Cardiac muscle cell (in vitro differentiated cells and primary cell): ENCODE results near the gene OBSCN. TPM values are rescaled to one million over a fixed set of nuclear protein-coding genes. Genes with fewer than 3 reads are reported as not detected.

Experiments used
- DNase-seq, 2 donors: peaks; one replicate each; pipeline versions ENCODE4 v3.0.0 to v3.0.0-alpha.2; 2010 to 2017; ENCODE audit warnings: low read depth in 1 of 2, low spot score in 1 of 2
- H3K27ac ChIP-seq: fragments of 200-600 bp; sonication (generic); 2 replicates; pipeline ENCODE4 v1.5.1; 2016
- H3K27me3 ChIP-seq: fragments of 200-600 bp; sonication (generic); 2 replicates; pipeline ENCODE4 v1.6.0; 2016; ENCODE audit warnings: control low read depth
- H3K36me3 ChIP-seq: fragments of 200-600 bp; sonication (generic); 2 replicates; pipeline ENCODE4 v1.5.1; 2016; ENCODE audit warnings: control low read depth
- H3K4me1 ChIP-seq: fragments of 200-600 bp; sonication (generic); 2 replicates; pipeline ENCODE4 v1.8.1; 2017; ENCODE audit warnings: low read depth, mild to moderate bottlenecking, mixed run types
- H3K4me3 ChIP-seq: fragments of 200-600 bp; sonication (generic); 2 replicates; pipeline ENCODE4 v1.5.1; 2016; ENCODE audit warnings: mild to moderate bottlenecking
- H3K9me3 ChIP-seq: fragments of 200-600 bp; sonication (generic); 2 replicates; pipeline ENCODE4 v1.5.1; 2017; ENCODE audit warnings: low read depth, mild to moderate bottlenecking, control low read depth
- CTCF ChIP-seq: IDR thresholded peaks from 2 replicates; pipeline ENCODE4 v1.5.1; 2012; ENCODE audit warnings: low read depth, mild to moderate bottlenecking, low read length
- polyA plus RNA-seq: library from polyadenylated mRNA; unstranded; fragments of >200 nt; fragmentation: Nextera tagmentation; extraction: Ambion mirVana; gene quantifications from 2 replicates; pipeline ENCODE4 v1.2.1, GENCODE V29; 2016
- total RNA-seq: library from RNA; depleted of rRNA; stranded (reverse); fragments of >200 nt; gene quantifications from 2 replicates; pipeline ENCODE4 v1.2.3, GENCODE V29; 2016

Gene OBSCN
- total and polyA plus RNA-seq, 2 experiments from 2014 or later, result 87.1 to 390 TPM

GRCh38 chr1:228343191-228343661, 135.4 kb downstream of the OBSCN start:
- no peaks in the 10 kb centered on the region for H3K27me3 ChIP-seq
- peaks cover 34% of the 10 kb centered on the region for H3K36me3 ChIP-seq
- DNase-seq, result no peak
- H3K4me1 ChIP-seq, result no peaks in the 10 kb centered on the region
- no peak overlapping the region for H3K4me3 ChIP-seq
- TF ChIP-seq CTCF, result no peak
- peak overlapping the region; percentile 28 for H3K27ac ChIP-seq
- no peaks in the 10 kb centered on the region for H3K9me3 ChIP-seq

GRCh38 chr1:228344631-228345072, 136.8 kb downstream of the OBSCN start:
- Histone ChIP-seq H3K4me1 (no peaks in the 10 kb centered on the region), H3K4me3 (no peak overlapping the region), H3K9me3 (no peaks in the 10 kb centered on the region), H3K27ac (no peak overlapping the region), H3K36me3 (peaks cover 28% of the 10 kb centered on the region), H3K27me3 (no peaks in the 10 kb centered on the region)
- TF ChIP-seq CTCF, result no peak
- DNase-seq, result no peak

- Histone ChIP-seq H3K4me1 (no peaks in the 10 kb centered on the region), H3K36me3 (peaks cover 24% of the 10 kb centered on the region), H3K4me3 (no peak overlapping the region), H3K27ac (no peak overlapping the region), H3K27me3 (no peaks in the 10 kb centered on the region), H3K9me3 (no peaks in the 10 kb centered on the region)
- DNase-seq, result no peak
- TF ChIP-seq CTCF, result no peak
Measured at GRCh38 chr1:228345201-228345930, 137.5 kb downstream of the OBSCN start.

- no peaks in the 10 kb centered on the region for H3K9me3 ChIP-seq
- H3K36me3 ChIP-seq, result peaks cover 21% of the 10 kb centered on the region
- no peak overlapping the region for H3K27ac ChIP-seq
- no peak for DNase-seq
- no peaks in the 10 kb centered on the region for H3K4me1 ChIP-seq
- H3K27me3 ChIP-seq, result no peaks in the 10 kb centered on the region
- TF ChIP-seq CTCF, result no peak
- H3K4me3 ChIP-seq, result no peak overlapping the region
Measured at GRCh38 chr1:228346731-228347130, 138.9 kb downstream of the OBSCN start.

GRCh38 chr1:228347181-228347580, 139.3 kb downstream of the OBSCN start:
- peaks cover 22% of the 10 kb centered on the region for H3K36me3 ChIP-seq
- no peak for TF ChIP-seq CTCF
- H3K27ac ChIP-seq, result no peak overlapping the region
- no peaks in the 10 kb centered on the region for H3K9me3 ChIP-seq
- H3K4me3 ChIP-seq, result no peak overlapping the region
- H3K4me1 ChIP-seq, result no peaks in the 10 kb centered on the region
- DNase-seq, result no peak
- no peaks in the 10 kb centered on the region for H3K27me3 ChIP-seq
